Ectodermal cell (in vitro differentiated cells): ENCODE measurements around the gene UBR4.

Source experiments
- H3K27ac ChIP-seq: 2 replicates; pipeline ENCODE4 v1.7.0; 2013; ENCODE audit warnings: mild to moderate bottlenecking, low read depth, low read length; ENCODE audit not compliant: insufficient read depth, poor library complexity, severe bottlenecking
- H3K27me3 ChIP-seq: 2 replicates; pipeline ENCODE4 v1.7.0; 2013; ENCODE audit warnings: mild to moderate bottlenecking, low read length; ENCODE audit not compliant: insufficient read depth, control insufficient read depth, poor library complexity, severe bottlenecking
- H3K36me3 ChIP-seq: one replicate; pipeline ENCODE4 v1.7.0; 2013; ENCODE audit warnings: low read length; ENCODE audit not compliant: control insufficient read depth, insufficient read depth
- H3K4me1 ChIP-seq: one replicate; pipeline ENCODE4 v1.7.0; 2013; ENCODE audit warnings: low read length; ENCODE audit not compliant: control insufficient read depth, insufficient read depth
- H3K4me3 ChIP-seq: 2 replicates; pipeline ENCODE4 v1.7.0; 2013; ENCODE audit warnings: low read depth, low read length, control low read depth; ENCODE audit not compliant: insufficient read depth
- H3K9me3 ChIP-seq: 2 replicates; pipeline ENCODE4 v1.7.0; 2013; ENCODE audit warnings: mild to moderate bottlenecking, low read length, moderate library complexity; ENCODE audit not compliant: control insufficient read depth
- WGBS, 2 experiments: methylation state at CpG; one replicate each; pipeline ENCODE4 v1.1.7; 2013; ENCODE audit warnings: missing lambda C conversion rate in 2 of 2; 5-methylcytosine and 5-hydroxymethylcytosine counted together

Gene UBR4

DNA sequence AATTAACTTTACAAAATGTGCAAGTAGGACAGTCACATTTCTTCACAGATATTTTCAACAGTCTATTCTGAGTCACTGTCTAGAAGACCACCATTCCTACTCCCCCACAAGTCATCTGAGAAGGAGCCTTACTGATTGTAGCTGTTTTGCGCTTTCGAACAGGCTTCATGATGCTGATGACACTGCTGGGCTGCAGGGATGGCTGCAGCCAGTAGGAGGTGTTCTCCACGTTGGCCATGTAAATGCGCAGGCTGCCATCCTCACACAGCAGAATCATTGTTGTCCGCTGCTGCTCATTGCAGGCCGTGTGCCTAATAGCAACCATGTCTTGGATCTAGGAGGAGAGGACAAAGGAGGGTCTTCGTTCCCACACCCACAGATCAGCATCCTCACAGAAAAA is 56.9 kb downstream of the UBR4 start:
- Histone ChIP-seq H3K27me3 (no peaks in the 10 kb centered on the region), H3K36me3 (peaks cover 91% of the 10 kb centered on the region), H3K4me3 (no peak overlapping the region), H3K9me3 (no peaks in the 10 kb centered on the region), H3K27ac (no peak overlapping the region), H3K4me1 (no peaks in the 10 kb centered on the region)
- WGBS, 2 experiments = 94 to 98% methylated on average over 7 of the region's 7 CpGs

- H3K36me3 ChIP-seq = peaks cover 94% of the 10 kb centered on the region
Observed at GRCh38 chr1:19151537-19151936, 58.5 kb downstream of the UBR4 start.

GRCh38 chr1:19149736-19150135 is 60.3 kb downstream of the UBR4 start:
- Histone ChIP-seq H3K36me3 (peaks cover 95% of the 10 kb centered on the region), H3K4me3 (no peak overlapping the region), H3K9me3 (no peaks in the 10 kb centered on the region), H3K27me3 (no peaks in the 10 kb centered on the region), H3K27ac (no peak overlapping the region), H3K4me1 (no peaks in the 10 kb centered on the region)
- 97% methylated on average over 3 of the region's 3 CpGs for WGBS, 2 experiments

More at GRCh38 chr1:19151537-19151936, 58.5 kb downstream of the UBR4 start:
- Histone ChIP-seq H3K4me1 (no peaks in the 10 kb centered on the region), H3K27me3 (no peaks in the 10 kb centered on the region), H3K9me3 (no peaks in the 10 kb centered on the region), H3K27ac (no peak overlapping the region), H3K4me3 (no peak overlapping the region)
- 96 to 98% methylated on average over 9 of the region's 9 CpGs for WGBS, 2 experiments

- WGBS, 2 experiments = 93 to 95% methylated on average over 12 of the region's 12 CpGs
Observed at GRCh38 chr1:19140465-19140864, 69.6 kb downstream of the UBR4 start.

GRCh38 chr1:19139711-19140110 is 70.4 kb downstream of the UBR4 start:
- Histone ChIP-seq H3K36me3 (peaks cover 62% of the 10 kb centered on the region), H3K27me3 (no peaks in the 10 kb centered on the region), H3K4me3 (no peak overlapping the region), H3K4me1 (no peaks in the 10 kb centered on the region), H3K27ac (no peak overlapping the region), H3K9me3 (no peaks in the 10 kb centered on the region)
- 44 to 69% methylated on average over 3 of the region's 3 CpGs for WGBS, 2 experiments

More at GRCh38 chr1:19140465-19140864, 69.6 kb downstream of the UBR4 start:
- Histone ChIP-seq H3K4me1 (no peaks in the 10 kb centered on the region), H3K27me3 (no peaks in the 10 kb centered on the region), H3K36me3 (peaks cover 62% of the 10 kb centered on the region), H3K27ac (no peak overlapping the region), H3K9me3 (no peaks in the 10 kb centered on the region), H3K4me3 (no peak overlapping the region)

DNA sequence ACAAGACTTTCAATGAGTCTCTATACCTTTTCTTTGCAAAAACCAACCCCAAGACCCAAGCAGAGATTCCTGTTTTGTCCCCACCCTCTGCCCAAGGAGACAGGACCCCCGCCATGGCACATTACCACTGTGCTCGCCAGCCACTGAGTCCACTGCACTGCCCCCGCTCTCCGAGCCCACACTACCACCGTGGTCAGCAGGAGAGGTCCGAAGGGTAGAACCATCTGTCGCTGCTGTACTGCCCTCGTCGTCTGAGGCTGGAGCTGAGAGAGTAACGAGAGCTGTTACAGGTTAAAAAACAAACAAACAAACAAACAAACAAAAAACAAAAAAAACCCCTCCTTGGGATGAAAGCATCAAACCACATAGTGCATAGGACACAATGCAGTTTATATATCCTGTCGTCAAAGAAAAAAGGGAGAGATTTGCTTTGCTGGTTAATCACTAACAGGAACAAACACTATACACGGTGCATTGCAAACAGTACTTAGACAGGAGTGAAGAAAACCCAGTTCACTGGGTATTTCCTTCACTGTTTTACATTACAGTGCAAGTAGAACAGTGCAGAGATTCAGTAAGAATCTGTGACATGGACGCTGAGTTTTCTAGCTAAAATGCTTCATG is 71.0 kb downstream of the UBR4 start:
- Histone ChIP-seq H3K9me3 (no peaks in the 10 kb centered on the region), H3K4me1 (no peaks in the 10 kb centered on the region), H3K27me3 (no peaks in the 10 kb centered on the region), H3K27ac (no peak overlapping the region), H3K4me3 (no peak overlapping the region), H3K36me3 (peaks cover 62% of the 10 kb centered on the region)
- WGBS, 2 experiments = 83 to 90% methylated on average over 13 of the region's 13 CpGs

- Histone ChIP-seq H3K27ac (no peak overlapping the region), H3K4me3 (no peak overlapping the region), H3K36me3 (peaks cover 57% of the 10 kb centered on the region), H3K9me3 (no peaks in the 10 kb centered on the region), H3K27me3 (no peaks in the 10 kb centered on the region), H3K4me1 (no peaks in the 10 kb centered on the region)
- WGBS, 2 experiments = 100% methylated on average over 1 of the region's 1 CpG; no CpG with 5 or more reads in 1 of the 2 experiments
Observed at GRCh38 chr1:19138331-19138730, 71.7 kb downstream of the UBR4 start.

GRCh38 chr1:19137158-19137557 is 72.9 kb downstream of the UBR4 start:
- H3K4me1 ChIP-seq = no peaks in the 10 kb centered on the region
- no peak overlapping the region for H3K4me3 ChIP-seq
- no peaks in the 10 kb centered on the region for H3K9me3 ChIP-seq
- WGBS, 2 experiments = 93 to 95% methylated on average over 4 of the region's 4 CpGs
- no peaks in the 10 kb centered on the region for H3K27me3 ChIP-seq
- peaks cover 56% of the 10 kb centered on the region for H3K36me3 ChIP-seq
- no peak overlapping the region for H3K27ac ChIP-seq

DNA sequence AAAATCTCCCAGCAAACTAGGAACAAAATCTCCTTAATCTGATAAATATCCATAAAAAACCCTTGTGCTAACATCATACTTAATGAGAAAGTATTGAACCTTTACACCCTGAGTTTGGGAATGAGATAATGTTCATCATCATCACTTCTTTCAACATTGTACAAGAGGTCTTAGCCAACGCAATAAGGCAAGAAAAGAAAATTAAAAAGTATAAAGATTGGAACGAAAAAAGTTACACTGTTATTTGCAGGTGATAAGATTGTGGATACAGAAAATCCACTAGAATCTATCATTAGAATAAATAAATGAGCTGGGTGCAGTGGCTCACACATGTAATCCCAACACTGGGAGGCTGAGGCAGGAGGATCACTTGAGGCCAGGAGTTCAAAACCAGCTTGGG is 76.7 kb downstream of the UBR4 start:
- no peaks in the 10 kb centered on the region for H3K27me3 ChIP-seq
- 100% methylated on average over 2 of the region's 2 CpGs; no CpG with 5 or more reads in 1 of the 2 experiments for WGBS, 2 experiments
- peaks cover 54% of the 10 kb centered on the region for H3K36me3 ChIP-seq
- no peak overlapping the region for H3K27ac ChIP-seq
- H3K9me3 ChIP-seq = no peaks in the 10 kb centered on the region
- no peak overlapping the region for H3K4me3 ChIP-seq
- no peaks in the 10 kb centered on the region for H3K4me1 ChIP-seq

GRCh38 chr1:19130468-19130867 is 79.6 kb downstream of the UBR4 start:
- Histone ChIP-seq H3K9me3 (no peaks in the 10 kb centered on the region), H3K27ac (no peak overlapping the region), H3K4me1 (no peaks in the 10 kb centered on the region), H3K4me3 (no peak overlapping the region), H3K36me3 (peaks cover 69% of the 10 kb centered on the region), H3K27me3 (no peaks in the 10 kb centered on the region)
- 94 to 97% methylated on average over 6 of the region's 6 CpGs for WGBS, 2 experiments
